HEK293T (cell line): ENCODE data around the gene NOL9.

Experiments
- BHLHE40 ChIP-seq: fragments of 450-650 bp; IDR thresholded peaks from 2 replicates; pipeline ENCODE4 v1.6.1; 2016; ENCODE audit warnings: mild to moderate bottlenecking, moderate library complexity, borderline replicate concordance
- FOXM1 ChIP-seq: fragments of 450-650 bp; IDR thresholded peaks from 2 replicates; pipeline ENCODE4 v1.6.1; 2017; ENCODE audit warnings: mild to moderate bottlenecking, borderline replicate concordance
- HDGF ChIP-seq: fragments of 450-650 bp; IDR thresholded peaks from 2 replicates; pipeline ENCODE4 v1.6.1; 2017; ENCODE audit warnings: antibody characterized with exemption, borderline replicate concordance
- LEF1 ChIP-seq: fragments of 450-650 bp; IDR thresholded peaks from 2 replicates; pipeline ENCODE4 v1.6.1; 2017; ENCODE audit warnings: mild to moderate bottlenecking, borderline replicate concordance
- SUZ12 ChIP-seq: fragments of 450-650 bp; IDR thresholded peaks from 2 replicates; pipeline ENCODE4 v1.6.1; 2016; ENCODE audit warnings: mild to moderate bottlenecking
- TARDBP ChIP-seq: fragments of 450-650 bp; IDR thresholded peaks from 2 replicates; pipeline ENCODE4 v1.6.1; 2016
- ZNF384 ChIP-seq: fragments of 450-650 bp; IDR thresholded peaks from 2 replicates; pipeline ENCODE4 v1.6.1; 2016

GRCh38 chr1:6509220-6509918 is 44.9 kb downstream of the NOL9 start:
- TF ChIP-seq TARDBP = no peak
- TF ChIP-seq LEF1 = no peak
- TF ChIP-seq FOXM1 = no peak
- no peak for TF ChIP-seq SUZ12
- TF ChIP-seq HDGF = no peak
- TF ChIP-seq ZNF384 = no peak
- no peak for TF ChIP-seq BHLHE40
